ENCODE measurements around the gene NAP1L4. TPM values are rescaled to one million over a fixed set of nuclear protein-coding genes. Genes with fewer than 3 reads are reported as not detected.

NAP1L4 gene
- total RNA-seq, 1 donor from 2014 or later, result 148 TPM

DNA sequence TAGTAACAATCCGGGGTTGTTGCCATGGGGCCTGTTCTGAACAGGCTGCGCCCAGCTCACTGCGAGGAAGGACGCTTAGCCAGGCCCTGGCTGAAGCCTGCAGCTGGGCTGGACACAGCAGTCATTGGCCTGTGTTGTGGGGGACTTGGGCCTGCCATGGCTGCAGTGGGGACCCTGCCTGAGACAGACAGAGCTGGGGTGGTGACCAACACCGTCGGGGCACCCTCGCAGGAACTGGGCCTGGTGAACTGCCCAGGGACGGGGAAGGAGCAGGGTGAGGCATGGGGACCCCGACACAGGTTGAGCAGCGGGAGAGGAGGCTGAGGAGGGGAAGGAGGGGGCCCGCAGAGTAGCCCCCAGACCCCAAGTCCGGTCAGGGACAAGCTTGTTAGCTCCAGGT lies 71.8 kb downstream of the NAP1L4 start:
- H3K27ac Mint-ChIP-seq (ENCODE audit: unreplicated experiment), result no peak overlapping the region
- TF ChIP-seq, protein P1, sequence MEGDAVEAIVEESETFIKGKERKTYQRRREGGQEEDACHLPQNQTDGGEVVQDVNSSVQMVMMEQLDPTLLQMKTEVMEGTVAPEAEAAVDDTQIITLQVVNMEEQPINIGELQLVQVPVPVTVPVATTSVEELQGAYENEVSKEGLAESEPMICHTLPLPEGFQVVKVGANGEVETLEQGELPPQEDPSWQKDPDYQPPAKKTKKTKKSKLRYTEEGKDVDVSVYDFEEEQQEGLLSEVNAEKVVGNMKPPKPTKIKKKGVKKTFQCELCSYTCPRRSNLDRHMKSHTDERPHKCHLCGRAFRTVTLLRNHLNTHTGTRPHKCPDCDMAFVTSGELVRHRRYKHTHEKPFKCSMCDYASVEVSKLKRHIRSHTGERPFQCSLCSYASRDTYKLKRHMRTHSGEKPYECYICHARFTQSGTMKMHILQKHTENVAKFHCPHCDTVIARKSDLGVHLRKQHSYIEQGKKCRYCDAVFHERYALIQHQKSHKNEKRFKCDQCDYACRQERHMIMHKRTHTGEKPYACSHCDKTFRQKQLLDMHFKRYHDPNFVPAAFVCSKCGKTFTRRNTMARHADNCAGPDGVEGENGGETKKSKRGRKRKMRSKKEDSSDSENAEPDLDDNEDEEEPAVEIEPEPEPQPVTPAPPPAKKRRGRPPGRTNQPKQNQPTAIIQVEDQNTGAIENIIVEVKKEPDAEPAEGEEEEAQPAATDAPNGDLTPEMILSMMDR (IDR thresholded peaks at IDR 0.05), result no peak
- no peaks in the 10 kb centered on the region for H3K9me3 Mint-ChIP-seq (ENCODE audit: unreplicated experiment)
- no peaks in the 10 kb centered on the region for H3K27me3 Mint-ChIP-seq (ENCODE audit: unreplicated experiment)
- H3K36me3 Mint-ChIP-seq (ENCODE audit: unreplicated experiment), result no peaks in the 10 kb centered on the region
- no peak overlapping the region for H3K4me3 Mint-ChIP-seq (ENCODE audit: unreplicated experiment)
- DNase-seq (ENCODE audit: extremely low spot score, unreplicated experiment), result no peak
- peaks cover 18% of the 10 kb centered on the region for H3K4me1 Mint-ChIP-seq (ENCODE audit: unreplicated experiment)

DNA sequence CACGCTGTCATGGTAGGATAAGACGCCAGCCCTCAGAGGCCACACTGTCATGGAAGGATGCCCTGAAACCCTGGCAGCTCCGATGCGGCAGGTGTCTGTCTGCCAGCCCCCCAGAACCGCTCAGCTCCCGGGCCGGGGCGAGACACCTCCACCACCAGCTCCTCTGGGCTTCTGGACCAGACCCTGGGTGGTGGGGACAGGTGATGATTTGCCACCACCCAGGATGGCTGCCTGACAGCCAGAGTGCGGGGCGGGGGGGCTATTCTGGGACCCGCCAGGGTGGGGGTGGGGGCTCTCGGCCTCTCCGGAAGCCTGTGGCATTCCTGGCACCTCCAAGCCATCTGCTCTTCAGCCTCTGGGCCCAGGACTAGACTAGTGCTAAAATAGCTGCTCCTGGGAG lies 72.3 kb downstream of the NAP1L4 start:
- TF ChIP-seq, protein P1 (IDR thresholded peaks at IDR 0.05), result no peak
- DNase-seq (ENCODE audit: extremely low spot score, unreplicated experiment), result no peak
- Mint-ChIP-seq H3K4me1 (ENCODE audit: unreplicated experiment) (peaks cover 13% of the 10 kb centered on the region), H3K27ac (ENCODE audit: unreplicated experiment) (no peak overlapping the region), H3K36me3 (ENCODE audit: unreplicated experiment) (no peaks in the 10 kb centered on the region), H3K27me3 (ENCODE audit: unreplicated experiment) (no peaks in the 10 kb centered on the region), H3K9me3 (ENCODE audit: unreplicated experiment) (no peaks in the 10 kb centered on the region), H3K4me3 (ENCODE audit: unreplicated experiment) (no peak overlapping the region)

DNA sequence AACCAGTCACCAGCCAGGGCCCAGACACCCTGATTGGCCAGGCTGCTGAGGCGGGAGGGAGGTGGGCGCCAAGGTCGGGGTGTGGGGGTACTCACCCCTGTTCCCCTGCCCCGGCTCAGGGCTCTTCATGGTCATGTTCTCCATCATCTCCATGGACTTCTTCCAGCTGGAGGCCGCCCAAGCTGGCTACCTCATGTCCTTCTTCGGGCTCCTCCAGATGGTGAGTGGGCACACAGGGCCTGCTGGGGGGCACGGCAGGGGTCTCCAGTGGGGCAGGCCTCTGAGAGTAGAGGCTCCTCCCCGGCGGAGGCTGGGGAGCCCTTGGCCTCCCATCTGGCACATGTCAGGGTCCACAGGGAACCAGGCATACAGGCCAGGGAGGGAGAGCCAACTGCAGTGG lies 72.9 kb downstream of the NAP1L4 start:
- Mint-ChIP-seq H3K27ac (ENCODE audit: unreplicated experiment) (no peak overlapping the region), H3K4me3 (ENCODE audit: unreplicated experiment) (no peak overlapping the region), H3K27me3 (ENCODE audit: unreplicated experiment) (no peaks in the 10 kb centered on the region), H3K4me1 (ENCODE audit: unreplicated experiment) (peaks cover 10% of the 10 kb centered on the region), H3K9me3 (ENCODE audit: unreplicated experiment) (no peaks in the 10 kb centered on the region), H3K36me3 (ENCODE audit: unreplicated experiment) (no peaks in the 10 kb centered on the region)
- TF ChIP-seq, protein P1 (IDR thresholded peaks at IDR 0.05), result no peak
- DNase-seq (ENCODE audit: extremely low spot score, unreplicated experiment), result no peak

DNA sequence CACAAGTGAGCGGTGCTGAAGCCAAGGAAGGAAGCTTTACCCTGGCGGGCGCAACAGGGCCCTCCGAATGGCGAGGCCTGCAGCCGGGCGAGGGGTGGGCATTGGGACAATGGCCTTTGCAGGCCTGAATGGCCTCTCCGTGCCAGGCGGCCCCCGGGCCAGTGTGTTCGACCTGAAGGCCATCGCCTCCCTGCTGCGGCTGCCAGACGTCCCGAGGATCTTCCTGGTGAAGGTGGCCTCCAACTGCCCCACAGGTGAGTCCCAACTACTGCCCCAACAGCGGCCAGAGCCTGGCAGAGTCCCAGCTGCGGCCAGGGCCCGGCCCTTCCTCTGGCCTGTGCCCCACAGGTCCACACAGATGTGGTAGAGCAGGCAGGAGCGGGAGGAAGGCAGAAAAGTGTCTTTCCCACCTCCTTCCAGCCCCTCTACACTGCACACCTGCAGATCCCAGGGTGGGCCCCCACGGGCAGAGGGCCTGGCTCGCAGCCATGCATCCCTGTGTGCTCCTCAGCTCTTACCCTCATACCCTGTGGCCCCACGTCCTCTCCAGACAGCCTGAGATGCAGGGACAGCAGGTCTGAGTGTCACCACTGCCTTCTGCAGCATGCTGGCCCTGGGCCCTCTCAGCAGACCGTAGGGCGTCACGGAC lies 74.2 kb downstream of the NAP1L4 start:
- Mint-ChIP-seq H3K36me3 (ENCODE audit: unreplicated experiment) (no peaks in the 10 kb centered on the region), H3K27me3 (ENCODE audit: unreplicated experiment) (no peaks in the 10 kb centered on the region), H3K4me1 (ENCODE audit: unreplicated experiment) (peaks cover 13% of the 10 kb centered on the region), H3K4me3 (ENCODE audit: unreplicated experiment) (no peak overlapping the region), H3K27ac (ENCODE audit: unreplicated experiment) (no peak overlapping the region), H3K9me3 (ENCODE audit: unreplicated experiment) (no peaks in the 10 kb centered on the region)
- DNase-seq (ENCODE audit: extremely low spot score, unreplicated experiment), result no peak
- TF ChIP-seq, protein P1 (IDR thresholded peaks at IDR 0.05), result no peak

DNA sequence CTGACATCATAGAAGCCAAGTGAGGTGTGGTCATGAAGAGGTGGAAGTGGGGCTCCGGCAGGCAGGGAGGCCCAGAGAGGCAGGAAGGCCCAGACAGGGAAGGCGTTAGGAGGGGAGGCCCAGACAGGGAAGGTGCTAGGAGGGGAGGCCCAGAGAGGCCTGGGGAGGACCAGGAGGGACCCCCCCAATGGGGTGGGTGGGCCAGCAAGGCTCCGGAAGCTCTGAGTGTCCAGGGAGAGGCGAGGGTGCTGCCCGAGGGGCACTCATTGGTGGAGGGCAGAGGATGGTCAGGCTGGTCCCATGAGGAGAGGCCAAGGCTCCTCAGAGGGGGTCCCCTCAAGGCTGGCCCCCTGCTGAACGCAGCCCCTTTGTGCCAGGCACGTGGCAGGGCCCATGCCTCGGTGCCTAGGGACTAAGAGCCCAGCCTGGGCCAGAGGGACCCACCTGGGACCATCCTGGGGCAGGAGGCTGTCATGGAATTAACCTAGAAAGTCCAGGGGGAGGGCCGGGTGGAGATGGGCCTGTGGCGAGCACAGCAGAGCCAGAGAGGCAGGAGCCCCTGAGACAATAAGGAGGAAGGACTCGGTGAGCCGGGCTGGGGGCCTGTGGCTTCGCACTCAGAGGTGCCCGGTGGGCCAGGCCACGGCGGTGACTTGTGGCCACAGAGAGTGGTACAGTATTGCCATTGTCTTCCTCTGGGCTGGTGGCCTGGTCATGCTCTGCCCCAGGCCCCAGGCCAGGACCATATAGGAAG lies 75.1 kb downstream of the NAP1L4 start:
- no peak overlapping the region for H3K27ac Mint-ChIP-seq (ENCODE audit: unreplicated experiment)
- no peaks in the 10 kb centered on the region for H3K27me3 Mint-ChIP-seq (ENCODE audit: unreplicated experiment)
- TF ChIP-seq, protein P1 (IDR thresholded peaks at IDR 0.05), result no peak
- H3K36me3 Mint-ChIP-seq (ENCODE audit: unreplicated experiment), result no peaks in the 10 kb centered on the region
- no peak overlapping the region for H3K4me3 Mint-ChIP-seq (ENCODE audit: unreplicated experiment)
- peaks cover 18% of the 10 kb centered on the region for H3K4me1 Mint-ChIP-seq (ENCODE audit: unreplicated experiment)
- no peak for DNase-seq (ENCODE audit: extremely low spot score, unreplicated experiment)
- H3K9me3 Mint-ChIP-seq (ENCODE audit: unreplicated experiment), result no peaks in the 10 kb centered on the region
